Measurements from ENCODE around the gene BMPR2.

BMPR2 gene

DNA sequence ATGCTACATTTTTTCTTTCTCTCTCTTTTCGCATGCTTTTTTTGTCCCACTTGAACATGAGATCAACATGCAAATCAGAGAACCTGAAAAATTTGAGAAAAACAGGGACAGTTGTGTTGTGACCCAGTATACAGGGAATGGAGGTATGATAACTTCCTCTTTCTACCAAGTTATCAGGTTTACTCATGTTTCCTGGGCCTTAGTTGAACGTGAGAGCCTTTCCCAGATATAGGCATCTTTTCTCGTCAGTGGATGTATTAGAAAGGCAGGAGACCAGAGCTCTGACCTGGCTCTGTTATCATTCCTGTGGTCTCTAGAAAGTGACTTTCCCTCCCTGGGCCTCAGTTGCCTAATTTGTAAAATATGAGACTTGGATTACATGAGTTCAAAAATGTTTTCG lies 228.6 kb downstream of the BMPR2 start:
- DNase-seq (ENCODE audit: low read depth): no peak

DNA sequence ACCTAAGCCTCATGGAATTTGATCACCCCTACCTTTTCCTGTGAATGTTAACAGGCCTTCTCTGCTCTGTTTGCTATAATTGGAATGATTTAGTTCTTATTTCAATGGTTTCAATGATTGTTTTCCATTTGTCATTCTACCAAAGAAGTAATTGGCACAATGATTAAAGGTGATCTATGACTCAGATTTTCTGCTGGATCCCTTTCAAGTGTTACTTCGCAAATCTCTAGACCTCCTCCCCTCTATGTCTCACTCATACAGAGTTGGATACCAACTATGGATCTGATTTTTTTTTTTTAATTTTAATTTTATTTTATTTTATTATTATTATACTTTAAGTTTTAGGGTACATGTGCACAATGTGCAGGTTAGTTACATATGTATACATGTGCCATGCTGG lies 229.0 kb downstream of the BMPR2 start:
- DNase-seq (ENCODE audit: low read depth): no peak

GRCh38 chr2:202608142-202608852 lies 232.2 kb downstream of the BMPR2 start:
- DNase-seq (ENCODE audit: low read depth): no peak

DNA sequence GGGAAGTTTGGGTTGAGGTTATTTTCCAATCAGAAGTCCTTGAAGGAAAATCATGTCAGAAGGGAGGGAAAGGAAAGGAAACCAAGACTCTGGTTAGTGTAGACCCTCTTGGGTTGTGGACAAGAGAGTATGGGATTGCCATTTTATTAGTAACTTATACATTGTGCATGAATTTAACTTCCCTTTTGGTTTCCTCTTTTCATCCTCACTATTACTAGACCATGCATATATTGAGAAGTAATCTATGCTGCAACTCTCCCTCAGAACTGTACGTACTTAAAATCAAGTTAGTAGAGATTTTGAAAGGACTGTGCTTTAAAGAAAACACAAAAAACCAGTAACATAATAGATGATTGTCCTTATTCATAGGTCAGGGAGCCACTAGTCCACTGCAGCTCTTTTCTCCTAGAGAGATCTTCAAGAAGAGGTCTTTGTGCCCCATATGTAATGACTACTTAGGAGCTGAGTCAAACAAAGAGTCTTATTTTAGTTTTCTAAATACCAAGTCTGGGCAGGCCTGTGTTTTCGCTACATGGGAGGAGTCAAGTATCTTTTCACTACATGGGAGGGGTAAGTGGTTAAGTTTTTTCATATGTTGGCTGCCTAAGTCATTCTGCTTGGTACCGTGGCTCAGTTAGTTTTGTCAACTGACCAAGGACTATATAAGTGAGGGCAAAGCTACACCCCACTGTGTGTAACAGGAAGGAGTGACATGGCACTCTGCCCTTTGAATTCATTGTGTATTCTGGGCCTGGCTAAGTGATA lies 233.4 kb downstream of the BMPR2 start:
- peak; percentile 9 for DNase-seq (ENCODE audit: low read depth)

DNA sequence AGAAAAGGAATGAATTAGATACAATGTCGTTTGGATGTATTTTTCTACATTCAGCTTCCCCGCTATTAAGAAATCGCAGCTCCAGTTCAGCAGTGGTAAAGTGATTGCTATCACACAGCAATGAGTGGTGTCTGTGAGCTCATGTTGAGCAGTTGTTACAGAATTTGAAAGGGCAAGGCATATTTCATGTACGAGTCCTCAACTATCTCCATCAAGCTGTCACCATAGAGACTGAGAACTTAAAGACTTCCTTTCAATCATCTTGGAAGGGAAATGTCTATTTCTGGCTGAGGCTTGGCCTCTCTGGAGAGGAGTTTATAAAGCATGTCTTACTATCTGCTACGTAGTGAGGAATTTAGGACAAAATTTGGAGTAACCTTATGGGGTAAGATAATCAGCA lies 234.3 kb downstream of the BMPR2 start:
- no peak for DNase-seq (ENCODE audit: low read depth)

DNA sequence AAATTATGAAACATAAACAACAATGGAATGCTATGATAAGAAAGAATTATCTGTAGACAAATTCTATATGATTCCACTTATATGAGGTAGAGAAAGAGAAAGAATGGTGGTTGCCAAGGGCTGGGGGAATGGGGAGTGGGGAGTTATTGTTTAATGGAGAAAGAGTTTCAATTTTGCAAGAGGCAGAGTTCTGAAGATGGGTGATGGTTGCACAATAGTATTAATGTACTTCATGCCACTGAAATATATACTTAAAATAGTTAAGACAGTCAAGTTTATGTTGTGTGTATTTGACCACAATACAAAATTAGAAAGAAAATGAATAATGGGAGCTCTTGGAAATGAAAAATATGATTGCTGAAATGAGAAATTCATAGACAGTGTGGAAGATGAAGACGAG lies 236.0 kb downstream of the BMPR2 start:
- DNase-seq (ENCODE audit: low read depth): no peak

DNA sequence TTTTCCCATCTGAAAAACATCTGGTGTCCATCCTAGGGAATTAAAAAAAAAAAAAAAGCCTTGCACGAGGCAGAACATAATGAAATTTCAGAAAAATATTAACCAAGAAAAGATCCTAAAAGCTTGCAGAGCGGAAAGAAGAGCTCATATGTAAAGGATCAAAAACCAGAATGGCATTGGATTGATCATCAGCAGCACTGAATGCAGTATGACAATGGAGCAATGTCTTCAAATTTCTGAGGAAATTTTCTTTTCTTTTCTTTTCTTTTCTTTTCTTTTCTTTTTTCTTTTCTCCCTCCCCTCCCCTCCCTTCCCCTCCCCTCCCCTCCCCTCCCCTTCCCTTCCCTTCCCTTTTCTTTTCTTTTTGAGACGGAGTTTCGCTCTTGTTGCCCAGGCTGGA lies 237.4 kb downstream of the BMPR2 start:
- DNase-seq (ENCODE audit: low read depth): no peak

Data from GM04503 (cell line).